NCI-H446 (cell line): ENCODE results near the gene PRPSAP2.
"Not testable (repeated sequence)": the region's sequence is repeated elsewhere in the genome, so short reads cannot be mapped to it uniquely, and the experiment has no call there.

Source experiments
- DNase-seq, 2 experiments: peaks; one replicate each; lab custom pipeline; 2025; lab: John Stamatoyannopoulos, UW

Gene PRPSAP2

GRCh38 chr17:18889658-18890057, 31.7 kb downstream of the PRPSAP2 start:
- DNase-seq = no peak

GRCh38 chr17:18891541-18891940, 33.6 kb downstream of the PRPSAP2 start:
- DNase-seq = no peak

DNA sequence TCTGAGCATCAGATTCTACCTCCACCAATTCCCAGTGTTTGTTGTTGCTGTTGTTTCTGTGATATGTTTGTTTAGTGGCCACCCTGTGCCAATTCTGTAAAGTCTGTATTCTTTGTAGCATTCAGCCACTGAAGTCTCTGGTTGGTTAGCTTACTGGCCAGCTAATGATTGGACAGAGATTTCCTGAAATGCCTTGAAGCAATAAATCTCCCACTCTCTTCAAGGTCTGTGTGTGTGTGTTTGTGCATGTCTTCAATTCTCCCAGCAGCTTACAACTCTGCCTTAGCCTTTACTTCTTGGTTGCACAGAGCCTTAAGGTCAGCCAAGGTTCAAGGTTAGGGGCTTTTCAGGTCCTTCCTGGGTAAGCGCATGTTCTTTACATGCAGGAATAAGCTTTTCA, 38.2 kb downstream of the PRPSAP2 start:
- DNase-seq = no peak

GRCh38 chr17:18896947-18897346, 39.0 kb downstream of the PRPSAP2 start:
- DNase-seq = no peak

DNA sequence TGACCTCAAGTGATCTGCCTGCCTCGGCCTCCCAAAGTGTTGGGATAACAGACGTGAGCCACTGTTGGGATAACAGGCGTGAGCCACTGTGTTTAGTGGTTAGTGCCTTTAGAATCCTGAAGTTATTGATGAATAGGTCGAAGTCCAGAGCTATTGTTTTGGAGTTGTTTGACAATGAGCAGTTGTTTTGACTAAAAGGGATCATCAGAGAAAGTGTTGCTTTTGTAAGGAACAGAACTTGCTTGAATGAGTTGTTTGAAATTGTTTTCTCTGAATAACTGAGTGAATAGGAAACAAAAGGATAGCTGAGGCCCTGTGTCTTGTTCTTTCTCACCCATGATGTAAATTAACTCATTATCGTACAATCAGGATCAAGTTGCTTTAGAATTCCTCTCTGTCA, 46.6 kb downstream of the PRPSAP2 start:
- DNase-seq = no peak

- peak in 1 of 2 experiments; percentile 1 for DNase-seq
These were observed 47.3 kb downstream of the PRPSAP2 start for GRCh38 chr17:18905226-18905625.

GRCh38 chr17:18910326-18910725, 52.4 kb downstream of the PRPSAP2 start:
- DNase-seq = no peak

DNA sequence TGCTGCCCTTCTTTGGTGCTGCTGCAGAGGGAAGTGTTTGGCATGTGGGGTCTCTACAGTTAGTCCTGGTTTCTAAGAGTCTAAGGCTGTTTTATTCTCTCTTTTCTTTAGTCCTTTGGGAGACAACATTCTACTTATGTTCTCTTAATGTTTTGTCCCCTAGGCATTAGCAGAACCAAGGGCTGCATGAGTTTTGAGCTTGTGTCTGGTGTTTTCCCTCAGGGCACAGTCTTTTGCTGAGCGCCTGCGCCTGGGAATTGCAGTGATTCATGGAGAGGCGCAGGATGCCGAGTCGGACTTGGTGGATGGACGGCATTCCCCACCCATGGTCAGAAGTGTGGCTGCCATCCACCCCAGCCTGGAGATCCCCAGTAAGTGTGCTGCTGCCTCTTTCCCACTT, 53.0 kb downstream of the PRPSAP2 start:
- no peak for DNase-seq

DNA sequence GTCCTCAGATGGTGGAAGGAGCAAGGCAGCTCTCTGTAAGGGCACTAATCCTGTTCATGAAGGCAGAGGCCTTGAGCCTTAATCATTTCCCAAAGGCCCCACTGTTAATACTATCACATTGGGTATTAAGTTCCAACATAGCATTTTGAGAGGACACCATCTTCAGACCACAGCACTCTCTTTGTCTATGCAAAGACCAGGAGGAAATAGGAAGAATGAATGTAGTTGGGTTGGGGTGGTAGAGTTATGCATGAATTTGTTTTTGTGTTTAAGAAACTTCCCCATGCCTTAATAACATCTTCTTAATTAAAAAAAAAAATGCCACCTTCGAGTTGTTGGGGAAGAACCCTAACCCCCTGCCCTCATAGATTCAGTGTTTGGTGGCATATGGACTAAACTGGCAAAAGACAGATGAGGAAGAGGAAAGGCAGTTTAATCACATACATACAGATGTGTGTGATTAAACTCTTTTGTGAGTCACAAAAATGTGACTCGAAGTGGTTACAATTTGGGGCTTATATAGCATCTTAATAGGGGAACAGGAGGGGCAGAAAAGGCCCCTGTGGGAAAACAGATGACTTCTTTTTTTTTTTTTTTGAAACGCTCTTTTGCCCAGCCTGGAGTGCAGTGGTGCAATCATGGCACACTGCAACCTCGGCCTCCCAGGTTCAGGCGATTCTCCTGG, 59.0 kb downstream of the PRPSAP2 start:
- DNase-seq = no peak

- DNase-seq = no peak
These were observed 59.6 kb downstream of the PRPSAP2 start for GRCh38 chr17:18917506-18918032.

GRCh38 chr17:18919963-18920362, 62.0 kb downstream of the PRPSAP2 start:
- no peak for DNase-seq

- DNase-seq = no peak
These were observed 63.0 kb downstream of the PRPSAP2 start for GRCh38 chr17:18920911-18921441.

DNA sequence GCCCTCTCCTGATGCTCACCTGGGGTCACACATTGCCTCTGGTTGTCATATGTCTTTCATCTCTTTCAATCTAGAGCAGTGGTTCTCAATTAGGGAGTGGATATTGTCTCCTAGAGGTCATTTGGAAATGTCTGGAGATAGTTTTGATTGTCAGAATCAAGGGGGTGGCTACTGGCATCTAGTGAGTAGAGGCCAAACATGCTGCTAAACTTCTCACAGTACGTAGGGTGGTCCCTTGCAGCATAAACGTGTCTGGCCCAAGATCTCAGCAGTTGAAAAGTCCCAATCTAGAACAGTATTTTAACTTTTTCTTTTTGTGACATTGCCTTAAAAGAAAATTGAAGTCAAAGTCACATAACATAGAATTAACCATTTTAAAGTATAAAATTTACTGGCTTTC, 63.6 kb downstream of the PRPSAP2 start:
- DNase-seq = no peak

- no peak for DNase-seq
These were observed 64.1 kb downstream of the PRPSAP2 start for GRCh38 chr17:18921912-18922451.

GRCh38 chr17:18922596-18922995, 64.7 kb downstream of the PRPSAP2 start:
- DNase-seq = not testable (repeated sequence)

- no peak for DNase-seq
These were observed 67.3 kb downstream of the PRPSAP2 start for GRCh38 chr17:18925187-18925586.

DNA sequence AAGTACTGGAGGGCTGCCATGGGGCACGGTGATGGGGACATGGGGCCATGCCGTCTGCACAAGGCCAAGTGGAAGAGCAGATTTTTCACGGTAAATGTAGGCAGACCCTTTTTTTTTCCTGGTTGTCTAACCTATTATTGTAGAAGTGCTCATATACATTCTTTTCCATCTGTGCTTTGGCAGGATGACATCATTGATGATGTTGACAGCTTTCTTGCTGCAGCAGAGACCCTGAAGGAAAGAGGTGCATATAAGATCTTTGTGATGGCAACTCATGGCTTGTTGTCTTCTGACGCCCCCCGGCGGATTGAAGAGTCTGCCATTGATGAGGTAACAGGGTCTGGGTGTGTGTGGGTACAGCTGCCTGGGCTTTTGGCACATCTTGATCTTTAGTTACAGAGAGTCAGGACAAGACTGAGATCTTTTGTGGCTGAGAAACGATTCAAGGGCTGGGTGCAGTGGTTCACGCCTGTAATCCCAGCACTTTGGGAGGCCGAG, 70.7 kb downstream of the PRPSAP2 start:
- no peak for DNase-seq

GRCh38 chr17:18932360-18933055, 74.6 kb downstream of the PRPSAP2 start:
- no peak for DNase-seq

- peak in 1 of 2 experiments; percentile 21 for DNase-seq
These were observed 75.4 kb downstream of the PRPSAP2 start for GRCh38 chr17:18933102-18934058.

- no peak for DNase-seq
These were observed 80.2 kb downstream of the PRPSAP2 start for GRCh38 chr17:18937981-18938691.

- DNase-seq = no peak
These were observed 80.7 kb downstream of the PRPSAP2 start for GRCh38 chr17:18938692-18939023.
